BE2C (cell line): Measurements from ENCODE around the gene SNX9.
A peak's percentile ranks its signal among the peaks of the same experiment; 100 is the strongest.

Source experiments
- DNase-seq: peaks from one replicate; pipeline ENCODE4 v3.0.0-alpha.2; 2020
- H3K27me3 ChIP-seq: fragments of 250-450 bp; sonication (Bioruptor Pico); 2 replicates; pipeline ENCODE4 v1.5.1; 2020; ENCODE audit warnings: mild to moderate bottlenecking
- H3K36me3 ChIP-seq: fragments of 250-450 bp; sonication (Bioruptor Pico); 2 replicates; pipeline ENCODE4 v1.5.1; 2020; ENCODE audit warnings: mild to moderate bottlenecking
- H3K4me1 ChIP-seq: fragments of 250-450 bp; sonication (Bioruptor Pico); 2 replicates; pipeline ENCODE4 v1.5.1; 2020
- H3K4me3 ChIP-seq: 2 replicates; pipeline ENCODE4 v1.5.1; 2011; ENCODE audit warnings: low read depth, low read length
- H3K9me3 ChIP-seq: fragments of 250-450 bp; sonication (Bioruptor Pico); 2 replicates; pipeline ENCODE4 v1.5.1; 2020
- TF ChIP-seq, protein P1 (sequence below): IDR thresholded peaks from 2 replicates; pipeline ENCODE4 v1.5.1; 2012; ENCODE audit warnings: mild to moderate bottlenecking, low read depth, low read length

SNX9 gene

GRCh38 chr6:157909282-157909664 is 86.2 kb downstream of the SNX9 start:
- Histone ChIP-seq H3K27me3 (no peaks in the 10 kb centered on the region), H3K4me3 (no peak overlapping the region), H3K9me3 (no peaks in the 10 kb centered on the region), H3K4me1 (0 out of 2 replicates have a peak, but pooled peaks cover 2% of the 10 kb centered on the region), H3K36me3 (no peaks in the 10 kb centered on the region; the same call in 1 of the 2 replicates)
- TF ChIP-seq, protein P1, sequence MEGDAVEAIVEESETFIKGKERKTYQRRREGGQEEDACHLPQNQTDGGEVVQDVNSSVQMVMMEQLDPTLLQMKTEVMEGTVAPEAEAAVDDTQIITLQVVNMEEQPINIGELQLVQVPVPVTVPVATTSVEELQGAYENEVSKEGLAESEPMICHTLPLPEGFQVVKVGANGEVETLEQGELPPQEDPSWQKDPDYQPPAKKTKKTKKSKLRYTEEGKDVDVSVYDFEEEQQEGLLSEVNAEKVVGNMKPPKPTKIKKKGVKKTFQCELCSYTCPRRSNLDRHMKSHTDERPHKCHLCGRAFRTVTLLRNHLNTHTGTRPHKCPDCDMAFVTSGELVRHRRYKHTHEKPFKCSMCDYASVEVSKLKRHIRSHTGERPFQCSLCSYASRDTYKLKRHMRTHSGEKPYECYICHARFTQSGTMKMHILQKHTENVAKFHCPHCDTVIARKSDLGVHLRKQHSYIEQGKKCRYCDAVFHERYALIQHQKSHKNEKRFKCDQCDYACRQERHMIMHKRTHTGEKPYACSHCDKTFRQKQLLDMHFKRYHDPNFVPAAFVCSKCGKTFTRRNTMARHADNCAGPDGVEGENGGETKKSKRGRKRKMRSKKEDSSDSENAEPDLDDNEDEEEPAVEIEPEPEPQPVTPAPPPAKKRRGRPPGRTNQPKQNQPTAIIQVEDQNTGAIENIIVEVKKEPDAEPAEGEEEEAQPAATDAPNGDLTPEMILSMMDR: no peak
- DNase-seq: no peak

GRCh38 chr6:157911278-157911677 is 88.2 kb downstream of the SNX9 start:
- H3K9me3 ChIP-seq: no peaks in the 10 kb centered on the region
- TF ChIP-seq, protein P1: peak; percentile 20; the same call in 1 of the 2 replicates

GRCh38 chr6:157911786-157912185 is 88.7 kb downstream of the SNX9 start:
- H3K36me3 ChIP-seq: no peaks in the 10 kb centered on the region; the same call in 1 of the 2 replicates
- peak; percentile 36 for DNase-seq
- TF ChIP-seq, protein P1: no peak
- no peaks in the 10 kb centered on the region for H3K4me1 ChIP-seq
- no peaks in the 10 kb centered on the region for H3K27me3 ChIP-seq
- H3K9me3 ChIP-seq: no peaks in the 10 kb centered on the region
- H3K4me3 ChIP-seq: no peak overlapping the region

More at GRCh38 chr6:157911278-157911677, 88.2 kb downstream of the SNX9 start:
- Histone ChIP-seq H3K27me3 (no peaks in the 10 kb centered on the region), H3K4me3 (no peak overlapping the region), H3K36me3 (no peaks in the 10 kb centered on the region; the same call in 1 of the 2 replicates), H3K4me1 (0 out of 2 replicates have a peak, but pooled peaks cover 2% of the 10 kb centered on the region)
- DNase-seq: no peak

DNA sequence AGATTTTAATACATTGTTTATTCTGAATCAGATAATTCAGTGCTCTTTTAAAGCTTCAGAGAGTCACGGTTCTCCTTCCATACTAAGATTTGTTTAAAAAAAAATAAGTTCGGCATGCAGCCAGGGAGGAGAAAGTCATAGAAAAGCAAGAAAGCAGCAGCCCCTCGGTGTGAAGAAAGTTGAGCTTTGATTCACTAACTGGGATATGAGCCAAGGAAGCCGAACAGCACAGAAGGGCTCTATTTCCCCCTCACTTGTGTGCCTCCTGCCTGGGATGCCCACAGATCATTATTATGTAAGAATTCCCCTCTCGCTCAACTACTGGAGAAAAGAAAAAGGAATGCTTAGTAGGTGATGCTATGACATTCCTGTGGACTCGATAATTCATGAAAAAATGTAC is 89.3 kb downstream of the SNX9 start:
- H3K4me3 ChIP-seq: no peak overlapping the region
- no peaks in the 10 kb centered on the region for H3K9me3 ChIP-seq
- no peaks in the 10 kb centered on the region for H3K27me3 ChIP-seq
- no peak for DNase-seq
- TF ChIP-seq, protein P1: no peak
- H3K4me1 ChIP-seq: no peaks in the 10 kb centered on the region
- H3K36me3 ChIP-seq: no peaks in the 10 kb centered on the region; the same call in 1 of the 2 replicates

GRCh38 chr6:157921685-157922367 is 98.8 kb downstream of the SNX9 start:
- Histone ChIP-seq H3K4me1 (no peaks in the 10 kb centered on the region), H3K9me3 (no peaks in the 10 kb centered on the region), H3K36me3 (peaks cover 24% of the 10 kb centered on the region), H3K4me3 (no peak overlapping the region), H3K27me3 (no peaks in the 10 kb centered on the region)
- TF ChIP-seq, protein P1: no peak
- DNase-seq: no peak

- TF ChIP-seq, protein P1: no peak
- DNase-seq: no peak
- Histone ChIP-seq H3K9me3 (no peaks in the 10 kb centered on the region), H3K27me3 (no peaks in the 10 kb centered on the region), H3K4me1 (no peaks in the 10 kb centered on the region), H3K4me3 (no peak overlapping the region), H3K36me3 (peaks cover 13% of the 10 kb centered on the region)
Observed at GRCh38 chr6:157925771-157926170, 102.7 kb downstream of the SNX9 start.
